SK-N-SH treated with all-trans-retinoic acid at 6 μM for 48 hours (cell line): ENCODE results near the gene TNS1.

Experiments used
- ATAC-seq: fragments of 200-7000 bp; cut with Tn5 transposase; 3 replicates; pipeline ENCODE4 v1.9.1; 2020; ENCODE audit warnings: mild to moderate bottlenecking, moderate library complexity
- ARNTL ChIP-seq: fragments of 450-650 bp; formaldehyde crosslinking; IDR thresholded peaks from 2 replicates; pipeline ENCODE4 v1.5.0; 2020; ENCODE audit warnings: low read depth, mild to moderate bottlenecking, moderate library complexity, borderline replicate concordance
- BACH2 ChIP-seq: fragments of 250-450 bp; sonication (Bioruptor Pico); IDR thresholded peaks from 2 replicates; pipeline ENCODE4 v1.9.0; 2021; ENCODE audit warnings: mild to moderate bottlenecking, borderline replicate concordance
- CREB5 ChIP-seq: fragments of 250-450 bp; sonication (Bioruptor Pico); IDR thresholded peaks from 2 replicates; pipeline ENCODE4 v1.5.1; 2020; ENCODE audit warnings: low read depth, mild to moderate bottlenecking, moderate library complexity
- CSDC2 ChIP-seq: fragments of 250-450 bp; sonication (Bioruptor Pico); IDR thresholded peaks from 2 replicates; pipeline ENCODE4 v1.5.0; 2020; ENCODE audit warnings: mild to moderate bottlenecking, moderate library complexity
- ESRRG ChIP-seq: fragments of 250-450 bp; sonication (Bioruptor Pico); IDR thresholded peaks from 2 replicates; pipeline ENCODE4 v1.6.1; 2021; ENCODE audit warnings: mild to moderate bottlenecking
- GLIS3 ChIP-seq: fragments of 250-450 bp; sonication (Bioruptor Pico); IDR thresholded peaks from 2 replicates; pipeline ENCODE4 v1.5.0; 2020; ENCODE audit warnings: mild to moderate bottlenecking, moderate library complexity
- ISL1 ChIP-seq: fragments of 250-450 bp; sonication (Bioruptor Pico); IDR thresholded peaks from 2 replicates; pipeline ENCODE4 v2.1.2; 2022; ENCODE audit warnings: mild to moderate bottlenecking, moderate library complexity
- OSR1 ChIP-seq: fragments of 250-450 bp; sonication (Bioruptor Pico); IDR thresholded peaks from 2 replicates; pipeline ENCODE4 v1.8.0; 2022; ENCODE audit warnings: moderate library complexity, mild to moderate bottlenecking, inconsistent platforms
- PATZ1 ChIP-seq: fragments of 250-450 bp; sonication (Bioruptor Pico); IDR thresholded peaks from 2 replicates; pipeline ENCODE4 v1.8.0; 2020; ENCODE audit warnings: mild to moderate bottlenecking, moderate library complexity, borderline replicate concordance
- POU6F1 ChIP-seq: fragments of 250-450 bp; sonication (Bioruptor Pico); IDR thresholded peaks from 2 replicates; pipeline ENCODE4 v1.8.0; 2021; ENCODE audit warnings: low read depth, mild to moderate bottlenecking, moderate library complexity, borderline replicate concordance
- RARB ChIP-seq: fragments of 250-450 bp; sonication (Bioruptor Pico); IDR thresholded peaks from 2 replicates; pipeline ENCODE4 v1.8.0; 2021; ENCODE audit warnings: mild to moderate bottlenecking, moderate library complexity
- SNAI2 ChIP-seq: fragments of 250-450 bp; sonication (Bioruptor Pico); IDR thresholded peaks from 2 replicates; pipeline ENCODE4 v1.5.0; 2020; ENCODE audit warnings: mild to moderate bottlenecking, moderate library complexity
- TCF4 ChIP-seq: fragments of 250-450 bp; sonication (Bioruptor Pico); IDR thresholded peaks from 2 replicates; pipeline ENCODE4 v1.8.0; 2021; ENCODE audit warnings: mild to moderate bottlenecking, moderate library complexity, borderline replicate concordance
- TOX ChIP-seq: fragments of 250-450 bp; sonication (Bioruptor Pico); IDR thresholded peaks from 2 replicates; pipeline ENCODE4 v1.8.0; 2021; ENCODE audit warnings: mild to moderate bottlenecking, moderate library complexity, borderline replicate concordance
- ZC3H10 ChIP-seq: fragments of 250-450 bp; sonication (Bioruptor Pico); IDR thresholded peaks from 2 replicates; pipeline ENCODE4 v1.5.1; 2021; ENCODE audit warnings: mild to moderate bottlenecking, moderate library complexity
- ZFP3 ChIP-seq: fragments of 250-450 bp; sonication (Bioruptor Pico); IDR thresholded peaks from 2 replicates; pipeline ENCODE4 v1.5.0; 2020; ENCODE audit warnings: mild to moderate bottlenecking, moderate library complexity
- ZFP30 ChIP-seq: fragments of 450-650 bp; formaldehyde crosslinking; IDR thresholded peaks from 2 replicates; pipeline ENCODE4 v1.5.0; 2022; ENCODE audit warnings: mild to moderate bottlenecking, moderate library complexity
- ZNF565 ChIP-seq: fragments of 450-650 bp; formaldehyde crosslinking; conservative IDR thresholded peaks from 2 replicates; pipeline ENCODE4 v1.5.0; 2020; ENCODE audit warnings: low read depth, mild to moderate bottlenecking, moderate library complexity
- ZNF70 ChIP-seq: fragments of 450-650 bp; formaldehyde crosslinking; IDR thresholded peaks from 2 replicates; pipeline ENCODE4 v1.5.0; 2020; ENCODE audit warnings: mild to moderate bottlenecking, moderate library complexity

Gene TNS1

GRCh38 chr2:217946051-217946450 is 56.7 kb downstream of the TNS1 start:
- TF ChIP-seq ZC3H10 (CRISPR knock-in tag) = no peak
- no peak for TF ChIP-seq POU6F1 (CRISPR knock-in tag)
- no peak for TF ChIP-seq ZNF565 (CRISPR knock-in tag)
- TF ChIP-seq ISL1 = no peak
- TF ChIP-seq ZNF70 = no peak
- TF ChIP-seq ZFP30 (CRISPR knock-in tag) = no peak
- no peak for TF ChIP-seq ESRRG
- no peak for TF ChIP-seq PATZ1 (CRISPR knock-in tag)
- TF ChIP-seq, all 23 proteins: peak for 0
- ATAC-seq = no peak

GRCh38 chr2:217945530-217945929 is 57.3 kb downstream of the TNS1 start:
- TF ChIP-seq ZC3H10 (CRISPR knock-in tag) = no peak
- no peak for TF ChIP-seq POU6F1 (CRISPR knock-in tag)
- no peak for TF ChIP-seq CREB5 (CRISPR knock-in tag)
- TF ChIP-seq TCF4 = no peak
- no peak for TF ChIP-seq ZNF70
- TF ChIP-seq OSR1 (CRISPR knock-in tag) = no peak
- no peak for TF ChIP-seq ARNTL (CRISPR knock-in tag)
- no peak for TF ChIP-seq SNAI2 (CRISPR knock-in tag)
- TF ChIP-seq RARB (CRISPR knock-in tag) = no peak
- no peak for TF ChIP-seq PATZ1 (CRISPR knock-in tag)
- no peak for TF ChIP-seq TOX (CRISPR knock-in tag)
- no peak for TF ChIP-seq CSDC2 (CRISPR knock-in tag)
- no peak for TF ChIP-seq ZFP30 (CRISPR knock-in tag)
- no peak for TF ChIP-seq ZFP3 (CRISPR knock-in tag)
- no peak for TF ChIP-seq GLIS3 (CRISPR knock-in tag)
- TF ChIP-seq ZNF565 (CRISPR knock-in tag) = no peak
- ATAC-seq = no peak

GRCh38 chr2:217944923-217945322 is 57.9 kb downstream of the TNS1 start:
- TF ChIP-seq BACH2 (CRISPR knock-in tag) (no peak), ZNF565 (CRISPR knock-in tag) (no peak), ZFP30 (CRISPR knock-in tag) (no peak), SNAI2 (CRISPR knock-in tag) (no peak), GLIS3 (CRISPR knock-in tag) (no peak), CREB5 (CRISPR knock-in tag) (no peak), ARNTL (CRISPR knock-in tag) (no peak), RARB (CRISPR knock-in tag) (no peak), TCF4 (no peak), ISL1 (no peak), ESRRG (no peak)
- no peak for ATAC-seq
